Femur (tissue), 1 donor: ENCODE data around the gene CHD1.

ENCODE experiments used
- DNase-seq: peaks from one replicate; pipeline ENCODE4 v3.0.0-alpha.2; 2017

Gene CHD1

DNA sequence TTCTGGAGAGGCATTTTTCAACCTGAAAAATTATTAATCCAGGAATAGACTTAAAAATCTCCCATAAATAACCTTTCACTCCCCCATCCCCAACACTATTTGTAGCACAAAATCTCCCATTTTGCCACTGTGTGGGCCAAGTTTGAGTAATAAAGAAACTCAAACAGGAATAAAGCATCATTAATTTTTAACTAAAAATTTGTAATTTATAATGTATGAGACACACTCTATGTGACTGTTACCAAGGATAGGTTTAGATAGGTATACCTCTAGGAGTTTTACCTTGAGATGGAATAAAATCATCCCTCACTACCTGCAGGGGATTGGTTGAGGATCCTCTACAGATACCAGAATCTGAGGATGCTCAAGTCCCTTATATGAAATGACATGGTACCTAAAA is 30.1 kb downstream of the CHD1 start:
- no peak for DNase-seq

DNA sequence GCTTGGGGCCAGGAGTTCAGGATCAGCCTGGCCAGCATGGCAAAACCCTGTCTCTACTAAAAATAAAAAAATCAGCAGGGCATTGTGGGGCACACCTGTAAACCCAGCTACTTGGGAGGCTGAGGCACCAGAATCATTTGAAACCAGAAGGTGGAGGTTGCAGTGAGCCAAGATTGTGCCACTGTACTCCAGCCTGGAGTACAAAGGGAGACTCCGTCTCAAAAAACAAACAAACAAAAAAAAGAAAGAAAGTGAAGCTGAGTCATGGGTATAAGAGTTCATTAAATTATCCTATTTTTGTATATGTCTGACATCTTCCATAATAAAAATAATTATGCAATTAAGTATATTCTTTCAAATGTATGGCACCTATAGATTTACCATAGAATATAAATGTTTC is 37.2 kb downstream of the CHD1 start:
- no peak for DNase-seq

GRCh38 chr5:98880598-98880997 is 48.2 kb downstream of the CHD1 start:
- no peak for DNase-seq

DNA sequence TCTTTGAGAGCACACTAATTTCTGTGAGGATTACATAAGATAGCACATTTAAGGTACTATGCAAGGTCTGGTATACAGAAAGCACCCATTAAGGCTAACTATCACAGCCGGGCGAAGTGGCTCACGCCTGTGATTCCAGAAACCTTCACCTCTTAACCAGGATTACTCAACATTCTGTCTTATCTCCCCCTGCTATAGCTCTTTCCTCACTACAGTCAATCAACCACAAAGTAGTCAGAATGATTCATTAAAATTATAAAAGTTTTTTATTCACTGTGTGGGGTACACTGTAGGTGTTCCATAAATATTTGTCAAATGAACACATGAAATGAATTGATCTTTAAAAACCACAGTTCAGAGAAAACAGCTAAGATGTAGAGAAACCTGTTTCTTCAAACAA is 48.7 kb downstream of the CHD1 start:
- no peak for DNase-seq

DNA sequence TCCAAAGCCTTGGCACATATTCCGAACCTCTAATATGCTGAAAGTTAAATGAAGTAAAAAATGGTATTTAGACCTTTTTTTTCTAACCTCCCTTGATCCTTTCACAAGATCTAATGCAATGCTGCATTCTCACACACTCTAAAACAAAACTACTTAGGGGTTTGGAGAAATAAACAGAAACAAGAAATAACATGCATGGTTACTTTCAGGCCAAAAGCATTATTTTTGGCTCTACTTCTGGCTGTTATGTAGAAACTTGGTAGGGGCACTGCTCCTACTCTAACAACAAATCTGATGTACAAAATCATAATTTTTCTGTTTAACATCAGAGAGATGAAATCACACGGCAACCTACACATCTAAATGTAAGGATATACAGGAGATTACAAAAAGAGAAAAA is 51.2 kb downstream of the CHD1 start:
- no peak for DNase-seq

DNA sequence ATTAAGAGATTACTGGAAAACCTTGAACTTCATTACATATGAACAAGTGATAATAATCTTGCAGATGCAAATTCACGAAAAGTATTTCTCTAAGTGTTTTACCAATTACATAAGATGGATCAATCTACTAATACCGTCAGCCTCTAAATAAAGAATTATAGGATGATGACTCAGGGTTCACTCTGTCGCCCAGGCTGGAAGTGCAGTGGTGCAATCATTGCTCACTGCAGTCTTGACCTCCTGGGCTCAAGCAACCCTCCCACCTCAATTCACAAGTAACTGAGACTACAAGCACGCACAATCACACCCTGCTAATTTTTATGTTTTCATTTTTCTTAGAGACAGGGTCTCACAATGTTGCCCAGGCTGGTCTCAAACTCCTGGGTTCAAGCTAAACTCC is 56.1 kb downstream of the CHD1 start:
- no peak for DNase-seq

- DNase-seq, result no peak
Measured at GRCh38 chr5:98865690-98866089, 63.1 kb downstream of the CHD1 start.

DNA sequence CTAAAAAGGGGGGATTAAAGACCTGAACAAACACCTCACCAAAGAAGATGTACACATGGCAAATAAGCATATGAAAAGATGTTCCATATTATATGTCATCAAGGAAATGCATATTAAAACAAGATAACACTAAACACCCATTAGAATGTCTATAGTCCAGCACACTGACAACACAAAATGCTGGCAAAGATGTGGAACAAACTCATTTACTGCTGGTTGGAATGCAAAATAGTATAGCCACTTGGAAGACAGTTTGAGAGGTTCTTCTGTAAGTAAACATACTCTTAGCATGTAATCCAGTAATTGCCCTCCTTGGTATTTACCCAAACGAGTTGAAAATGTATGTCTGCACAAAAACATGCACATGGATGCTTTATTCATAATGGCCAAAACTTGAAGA is 81.8 kb downstream of the CHD1 start:
- DNase-seq, result no peak

GRCh38 chr5:98846520-98846919 is 82.3 kb downstream of the CHD1 start:
- no peak for DNase-seq

- no peak for DNase-seq
Measured at GRCh38 chr5:98845878-98846277, 82.9 kb downstream of the CHD1 start.

GRCh38 chr5:98844865-98845264 is 83.9 kb downstream of the CHD1 start:
- DNase-seq, result no peak

- no peak for DNase-seq
Measured at GRCh38 chr5:98843481-98843880, 85.3 kb downstream of the CHD1 start.

DNA sequence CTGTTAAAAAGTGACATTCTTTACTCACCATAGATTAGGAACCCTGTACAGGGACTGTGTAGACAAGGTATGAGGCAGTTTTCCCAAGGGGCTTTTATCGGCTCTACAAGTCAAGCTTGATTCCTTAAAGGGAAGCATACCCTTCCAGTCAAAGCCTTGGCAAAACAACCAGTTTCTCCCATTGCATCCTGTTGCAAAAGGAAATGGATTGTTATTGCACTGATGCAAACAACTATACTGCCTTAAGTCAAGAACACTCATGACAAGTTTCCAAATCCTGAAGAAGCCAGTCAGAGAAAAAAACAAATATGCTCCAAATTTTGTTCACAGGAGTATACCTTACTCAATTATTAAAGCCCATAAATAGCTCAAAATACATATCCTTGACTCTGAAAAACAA is 87.9 kb downstream of the CHD1 start:
- DNase-seq, result no peak

DNA sequence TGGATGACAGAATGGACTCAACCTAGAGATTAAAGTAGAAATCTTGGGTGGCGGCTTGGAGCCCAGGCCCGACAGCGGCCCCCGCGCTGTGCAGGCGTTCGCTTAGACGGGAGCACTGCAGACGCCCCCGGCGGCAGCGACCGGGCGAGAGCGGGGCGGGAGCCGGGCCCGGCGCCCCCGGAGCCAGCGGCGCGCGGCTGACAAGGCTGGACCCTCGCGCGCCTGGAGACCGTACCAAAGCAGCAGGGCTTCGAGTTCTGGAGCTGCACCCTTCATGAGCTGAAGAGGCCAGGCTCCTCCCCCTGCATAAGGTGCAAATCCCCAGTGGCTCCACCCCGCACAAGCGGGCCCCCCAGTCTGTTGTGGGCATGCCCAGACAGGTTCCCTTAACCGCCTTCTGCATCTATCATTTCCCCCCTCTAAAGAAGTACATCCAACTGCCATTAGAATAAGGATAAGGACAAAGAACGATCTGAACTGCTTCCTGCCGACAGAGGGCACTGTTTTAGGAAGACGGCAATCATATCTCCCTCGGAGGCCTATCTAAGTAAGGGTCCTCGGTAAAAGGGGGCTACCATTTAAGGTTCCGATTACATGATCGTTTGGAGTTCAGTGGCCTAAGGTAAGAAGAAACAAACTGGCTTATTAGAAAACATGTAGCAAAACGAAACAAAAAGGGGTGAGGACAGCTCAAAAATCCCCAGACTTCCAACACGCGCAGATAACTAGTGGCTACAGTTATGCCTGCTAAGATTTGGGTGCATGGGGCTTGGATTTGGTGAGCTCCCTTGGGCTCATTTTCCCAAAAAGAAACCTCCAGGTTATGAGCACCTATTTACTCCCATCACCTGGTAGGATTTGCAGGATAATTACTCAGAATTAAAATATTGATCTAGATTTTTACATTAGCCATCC is 89.1 kb downstream of the CHD1 start:
- no peak for DNase-seq

DNA sequence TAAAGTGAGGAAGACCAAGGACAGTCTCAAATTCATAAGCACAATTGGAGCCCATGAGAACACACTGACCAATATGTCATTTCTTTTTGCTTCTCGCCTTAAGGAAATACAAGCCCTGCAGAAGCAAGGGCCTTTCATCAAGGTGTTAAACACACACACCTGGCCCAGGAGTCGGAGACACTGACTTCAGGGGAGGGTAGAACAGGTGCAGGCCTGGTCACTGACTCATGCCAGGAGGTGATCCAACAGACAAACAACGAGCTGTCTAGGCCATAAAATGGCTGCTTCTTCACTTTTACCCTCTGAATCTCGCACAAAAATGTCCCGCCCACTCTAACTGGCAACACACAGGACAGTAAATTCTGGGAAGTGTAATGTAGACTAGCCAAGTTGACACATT is 92.6 kb downstream of the CHD1 start:
- no peak for DNase-seq

DNA sequence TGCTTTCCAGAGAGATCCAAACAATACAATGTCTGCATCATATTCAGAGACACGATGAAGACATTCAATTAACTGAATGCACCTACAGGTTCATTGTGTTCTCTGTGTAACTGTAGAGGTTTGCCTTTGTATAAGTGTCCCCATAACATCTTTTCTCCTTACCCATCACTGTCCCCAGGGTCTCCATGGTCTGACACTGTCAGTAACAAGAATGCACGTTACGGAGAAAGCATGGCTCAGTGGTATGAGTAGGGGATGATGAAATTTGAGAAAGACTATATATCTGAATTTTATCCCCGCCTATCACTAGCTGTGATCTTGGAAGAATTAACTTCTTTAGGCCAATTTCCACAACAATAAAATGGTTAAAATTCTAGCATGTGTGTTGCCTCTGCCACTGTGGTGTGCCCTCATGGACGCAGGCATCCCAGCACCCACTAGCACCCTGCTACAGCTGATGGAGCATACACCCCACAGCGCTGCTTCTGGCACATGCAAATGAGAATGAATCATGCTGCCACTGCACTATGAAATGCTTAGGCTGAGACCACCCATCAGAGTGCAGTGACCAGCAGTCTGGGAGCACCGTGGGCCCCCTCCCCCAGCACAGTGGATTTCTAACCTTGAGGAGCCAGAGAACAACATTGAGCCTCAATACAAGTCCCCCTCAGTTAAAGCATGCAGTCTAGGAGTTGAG is 101.1 kb downstream of the CHD1 start:
- no peak for DNase-seq

DNA sequence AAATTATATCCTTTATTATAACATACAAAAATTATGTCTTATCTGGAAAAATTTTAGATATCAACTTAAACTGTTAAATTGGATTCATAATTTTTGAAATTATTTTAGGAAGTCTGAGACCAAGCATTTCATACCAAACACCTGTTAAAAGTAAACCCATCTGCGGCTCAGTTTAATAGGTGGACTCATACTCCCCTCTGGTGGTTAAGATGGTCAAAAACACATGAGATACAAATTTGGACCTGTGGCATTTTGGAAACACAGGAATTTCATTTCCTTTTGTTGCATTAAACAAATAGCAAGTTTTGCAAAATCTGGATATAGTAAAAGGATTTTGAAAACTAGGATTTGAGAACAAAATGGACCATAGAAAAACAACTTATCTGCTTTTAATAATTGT is 101.6 kb downstream of the CHD1 start:
- DNase-seq, result no peak

DNA sequence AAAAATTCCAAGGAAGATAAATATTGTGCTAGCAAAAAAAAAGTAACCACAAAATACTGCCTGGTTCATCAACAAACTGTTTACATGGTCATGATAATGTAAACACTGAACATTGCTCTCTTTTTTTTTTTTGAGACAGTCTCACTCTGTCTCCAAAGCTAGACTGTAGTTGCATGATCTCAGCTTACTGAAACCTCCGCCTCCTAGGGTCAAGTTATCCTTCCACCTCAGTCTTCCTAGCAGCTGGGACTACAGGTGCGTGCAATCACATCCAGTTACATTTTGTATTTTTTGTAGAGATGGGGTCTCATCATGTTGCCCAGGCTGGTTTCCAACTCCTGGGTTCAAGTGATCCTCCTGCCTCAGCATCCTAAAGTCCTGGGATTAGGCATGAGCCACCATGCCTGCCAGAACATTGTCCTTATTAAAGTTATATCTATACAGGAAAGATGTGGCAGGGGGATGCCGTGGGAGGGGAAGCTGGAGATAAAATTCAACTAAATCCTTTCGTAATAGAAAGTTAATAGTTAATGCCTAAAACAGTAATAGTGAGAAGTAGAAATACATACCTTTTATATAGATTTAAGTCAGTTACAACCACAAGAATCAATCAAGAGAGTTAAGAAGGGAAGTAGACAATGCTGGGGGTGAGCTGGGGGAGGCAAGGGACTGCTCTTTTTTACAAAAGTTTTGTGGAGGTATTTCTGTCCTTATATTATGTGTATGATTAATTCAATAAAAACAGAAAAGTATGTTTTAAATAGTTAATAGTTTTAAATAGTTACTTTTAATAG is 103.0 kb downstream of the CHD1 start:
- no peak for DNase-seq

GRCh38 chr5:98816582-98817222 is 112.1 kb downstream of the CHD1 start:
- DNase-seq, result no peak

DNA sequence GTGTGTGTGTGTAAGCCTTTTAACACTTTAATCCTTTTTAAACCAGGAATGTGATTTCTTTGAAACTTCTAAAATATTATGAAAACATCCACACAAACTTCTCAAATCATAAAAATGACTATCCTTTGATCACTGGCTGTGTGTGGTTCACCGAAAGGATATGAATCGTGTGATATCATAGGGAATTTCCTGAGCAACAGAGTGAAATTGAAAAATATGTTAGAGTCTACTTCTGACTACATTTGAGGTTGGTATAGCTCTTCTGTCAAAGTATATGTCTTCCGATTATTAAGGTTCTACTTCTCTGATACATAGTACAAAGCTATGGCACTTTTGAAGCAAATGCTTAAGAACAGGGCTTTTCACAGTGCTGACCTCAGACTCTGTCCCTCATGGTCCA is 115.1 kb downstream of the CHD1 start:
- DNase-seq, result no peak

GRCh38 chr5:98810206-98810605 is 118.6 kb downstream of the CHD1 start:
- no peak for DNase-seq

GRCh38 chr5:98807806-98808205 is 121.0 kb downstream of the CHD1 start:
- no peak for DNase-seq

GRCh38 chr5:98805070-98805469 is 123.7 kb downstream of the CHD1 start:
- no peak for DNase-seq
